ENCODE data around the gene PKN3.
A peak's percentile ranks its signal among the peaks of the same experiment; 100 is the strongest.
"Not testable (repeated sequence)": the region's sequence is repeated elsewhere in the genome, so short reads cannot be mapped to it uniquely, and the experiment has no call there.

Gene PKN3

GRCh38 chr9:128694344-128694743 is 8.0 kb upstream of the PKN3 start:
- no peak for DNase-seq

- no peak for DNase-seq
These were observed 5.2 kb upstream of the PKN3 start for GRCh38 chr9:128696923-128697707.

- not testable (repeated sequence) for DNase-seq
These were observed 3.1 kb upstream of the PKN3 start for GRCh38 chr9:128699096-128699795.

DNA sequence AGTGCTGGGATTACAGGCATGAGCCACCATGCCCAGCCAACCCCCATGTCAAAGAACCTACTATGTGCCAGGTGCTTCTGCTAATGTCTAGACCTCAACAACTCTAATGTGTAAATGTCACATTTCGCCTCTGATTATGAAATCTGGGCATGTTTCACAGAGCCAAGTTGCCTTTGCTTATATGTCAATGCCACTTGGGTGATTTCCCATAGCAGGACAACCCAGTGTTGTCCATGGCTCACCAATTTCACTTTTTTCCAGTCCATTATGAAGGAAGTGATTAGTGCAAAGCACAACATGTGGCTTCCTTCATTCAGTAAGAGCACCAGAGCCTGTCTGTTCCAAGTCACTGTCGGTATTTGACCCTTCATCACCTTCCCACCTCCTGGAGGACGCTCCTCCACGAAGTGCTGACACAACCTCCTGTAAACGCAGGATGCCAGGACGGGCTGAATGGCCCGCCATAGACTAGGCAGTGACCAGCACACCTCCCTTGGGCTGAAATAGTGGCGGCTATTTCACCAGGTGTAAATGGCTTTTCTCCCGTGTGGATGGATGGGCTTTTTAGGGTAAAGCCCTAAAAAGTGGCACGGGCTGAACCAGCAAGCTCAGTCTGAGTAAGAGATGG is 962 bp upstream of the PKN3 start:
- DNase-seq, result no peak

DNA sequence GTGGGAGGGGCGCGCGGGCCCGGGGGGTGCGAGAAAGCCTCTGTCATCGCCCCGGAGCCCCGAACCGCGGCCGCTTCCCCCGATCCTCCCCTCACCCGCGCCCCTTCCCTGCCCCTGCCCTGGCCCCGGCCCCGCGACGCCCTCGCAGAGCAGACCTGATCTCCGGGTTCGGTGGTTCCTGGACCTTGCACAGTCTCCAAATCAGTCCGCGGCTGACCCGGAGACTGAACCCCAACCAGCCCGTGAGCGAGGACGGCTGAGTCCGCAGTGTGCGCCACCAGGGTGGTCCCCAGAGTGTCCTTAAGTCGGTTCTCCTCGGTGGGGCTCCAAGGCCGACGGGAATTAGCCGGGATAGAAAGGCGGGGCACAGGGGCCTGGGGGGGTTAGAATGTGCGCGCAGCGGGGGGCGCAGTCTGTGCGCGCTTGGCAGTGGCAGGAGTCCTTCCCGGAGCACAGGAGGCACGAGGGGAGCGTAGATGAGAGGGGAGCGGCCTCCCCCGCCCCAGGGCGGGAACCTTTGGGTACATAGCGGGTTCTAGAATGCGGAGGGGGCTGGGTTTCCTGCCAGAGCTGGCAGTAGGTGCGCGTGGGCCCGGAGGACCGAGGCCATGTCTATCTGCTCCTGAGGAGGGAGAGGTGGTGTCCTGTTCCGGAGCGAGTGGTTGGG is 779 bp downstream of the PKN3 start:
- DNase-seq, result peak; percentile 31

GRCh38 chr9:128703616-128704355 is 1.5 kb downstream of the PKN3 start:
- no peak for DNase-seq

- no peak for DNase-seq
These were observed 2.0 kb downstream of the PKN3 start for GRCh38 chr9:128704356-128704670.

DNA sequence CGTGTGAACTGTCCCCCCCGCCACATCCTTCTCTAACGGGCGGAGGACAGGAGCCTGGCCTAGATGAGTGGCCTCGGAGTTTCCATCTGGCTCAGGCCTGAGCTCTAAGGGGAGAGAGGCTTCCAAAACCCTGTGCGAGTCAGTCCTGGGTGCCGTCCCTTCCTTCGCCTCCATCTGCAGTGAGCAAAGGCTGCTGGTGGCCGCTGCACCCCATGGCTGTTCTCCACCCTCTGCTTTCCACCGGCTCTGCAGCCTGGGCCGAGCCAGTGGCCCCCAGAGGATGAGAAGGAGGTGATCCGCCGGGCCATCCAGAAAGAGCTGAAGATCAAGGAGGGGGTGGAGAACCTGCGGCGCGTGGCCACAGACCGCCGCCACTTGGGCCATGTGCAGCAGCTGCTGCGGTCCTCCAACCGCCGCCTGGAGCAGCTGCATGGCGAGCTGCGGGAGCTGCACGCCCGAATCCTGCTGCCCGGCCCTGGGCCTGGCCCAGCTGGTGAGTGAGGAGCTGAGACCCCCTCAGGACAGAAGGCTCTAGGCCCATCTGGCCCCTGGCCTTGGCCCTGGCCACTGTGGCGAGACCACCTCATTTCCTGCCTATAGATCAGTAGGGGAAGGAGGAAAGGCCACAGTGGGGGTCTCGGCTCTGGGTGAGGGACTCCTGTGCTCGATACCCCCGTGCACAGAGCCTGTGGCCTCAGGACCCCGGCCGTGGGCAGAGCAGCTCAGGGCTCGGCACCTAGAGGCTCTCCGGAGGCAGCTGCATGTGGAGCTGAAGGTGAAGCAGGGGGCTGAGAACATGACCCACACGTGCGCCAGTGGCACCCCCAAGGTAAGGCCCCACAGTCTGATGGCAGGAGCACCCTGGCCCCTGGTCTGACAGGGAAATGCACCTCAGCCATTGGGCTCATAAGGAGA is 3.0 kb downstream of the PKN3 start:
- DNase-seq, result no peak

DNA sequence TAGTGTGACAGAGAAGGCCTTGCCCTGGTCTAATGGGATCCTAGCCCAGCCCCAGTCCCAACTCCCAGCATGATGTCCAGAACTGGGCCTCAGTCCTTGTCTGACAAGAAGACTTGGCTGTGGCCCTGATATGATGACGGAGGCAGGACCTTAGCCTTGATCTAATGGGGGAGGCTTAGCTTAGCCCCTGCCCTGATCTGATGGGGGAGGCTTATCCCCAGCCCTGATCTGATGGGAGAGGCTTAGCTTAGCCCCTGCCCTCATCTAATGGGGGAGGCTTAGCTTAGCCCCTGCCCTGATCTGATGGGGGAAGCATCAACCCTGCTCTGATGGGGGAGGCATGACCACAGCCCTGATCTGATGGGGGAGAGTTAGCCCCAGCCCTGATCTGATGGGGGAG is 3.7 kb downstream of the PKN3 start:
- DNase-seq, result no peak

GRCh38 chr9:128706671-128707381 is 4.5 kb downstream of the PKN3 start:
- DNase-seq, result no peak

GRCh38 chr9:128707446-128707845 is 5.1 kb downstream of the PKN3 start:
- DNase-seq, result no peak

DNA sequence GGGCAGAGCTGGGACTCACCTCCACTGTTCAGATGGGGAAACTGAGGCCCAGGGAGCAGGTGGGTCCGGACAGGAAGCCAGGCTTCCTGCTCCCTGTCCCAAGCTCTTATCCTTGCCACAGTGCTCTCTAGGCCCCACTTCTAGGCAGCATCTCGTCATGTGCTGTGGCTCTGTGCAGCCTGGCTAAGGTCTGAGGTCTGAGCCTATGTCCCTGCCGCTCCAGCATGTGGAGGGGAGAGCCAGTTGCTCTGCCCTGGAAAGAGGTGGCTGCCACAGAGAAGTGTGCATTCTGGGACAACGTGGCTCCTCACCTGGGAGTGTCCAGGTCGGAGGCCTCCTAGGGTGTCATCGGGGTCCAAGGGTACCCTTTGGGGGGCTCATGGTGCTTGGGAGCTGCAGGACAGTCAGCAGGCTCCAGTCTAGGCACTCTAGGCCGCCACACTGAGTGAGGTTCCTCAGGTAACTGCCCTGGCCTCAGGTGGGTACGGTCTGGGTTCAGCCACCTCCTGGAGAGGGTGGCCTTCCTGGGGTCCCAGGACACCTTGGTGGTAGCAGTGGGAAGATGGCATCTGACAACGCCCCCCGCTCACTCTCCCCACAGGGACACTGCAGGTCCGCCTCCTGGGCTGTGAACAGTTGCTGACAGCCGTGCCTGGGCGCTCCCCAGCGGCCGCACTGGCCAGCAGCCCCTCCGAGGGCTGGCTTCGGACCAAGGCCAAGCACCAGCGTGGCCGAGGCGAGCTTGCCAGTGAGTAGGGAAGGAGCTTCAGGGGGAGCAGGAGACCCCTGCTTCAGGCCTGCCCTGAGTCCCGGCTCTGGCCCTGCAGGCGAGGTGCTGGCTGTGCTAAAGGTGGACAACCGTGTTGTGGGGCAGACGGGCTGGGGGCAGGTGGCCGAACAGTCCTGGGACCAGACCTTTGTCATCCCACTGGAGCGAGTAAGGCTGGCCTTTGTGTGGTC is 10.4 kb downstream of the PKN3 start:
- DNase-seq, result no peak

DNA sequence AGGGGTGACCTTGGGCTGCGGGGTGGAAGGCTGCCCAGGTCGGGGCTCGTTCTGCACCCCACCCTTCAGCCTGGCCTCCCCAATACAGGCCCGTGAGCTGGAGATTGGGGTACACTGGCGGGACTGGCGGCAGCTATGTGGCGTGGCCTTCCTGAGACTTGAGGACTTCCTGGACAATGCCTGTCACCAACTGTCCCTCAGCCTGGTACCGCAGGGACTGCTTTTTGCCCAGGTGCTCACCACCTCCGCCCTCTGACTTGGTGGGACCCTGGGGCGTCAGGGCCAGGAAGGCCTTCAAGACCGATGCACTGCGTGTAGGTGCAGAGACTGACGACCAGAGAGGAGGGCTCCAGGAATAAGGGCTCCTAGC is 11.1 kb downstream of the PKN3 start:
- no peak for DNase-seq

GRCh38 chr9:128713941-128714573 is 11.8 kb downstream of the PKN3 start:
- DNase-seq, result no peak

- no peak for DNase-seq
These were observed 12.5 kb downstream of the PKN3 start for GRCh38 chr9:128714586-128715435.

- DNase-seq, result no peak
These were observed 13.1 kb downstream of the PKN3 start for GRCh38 chr9:128715436-128715750.

DNA sequence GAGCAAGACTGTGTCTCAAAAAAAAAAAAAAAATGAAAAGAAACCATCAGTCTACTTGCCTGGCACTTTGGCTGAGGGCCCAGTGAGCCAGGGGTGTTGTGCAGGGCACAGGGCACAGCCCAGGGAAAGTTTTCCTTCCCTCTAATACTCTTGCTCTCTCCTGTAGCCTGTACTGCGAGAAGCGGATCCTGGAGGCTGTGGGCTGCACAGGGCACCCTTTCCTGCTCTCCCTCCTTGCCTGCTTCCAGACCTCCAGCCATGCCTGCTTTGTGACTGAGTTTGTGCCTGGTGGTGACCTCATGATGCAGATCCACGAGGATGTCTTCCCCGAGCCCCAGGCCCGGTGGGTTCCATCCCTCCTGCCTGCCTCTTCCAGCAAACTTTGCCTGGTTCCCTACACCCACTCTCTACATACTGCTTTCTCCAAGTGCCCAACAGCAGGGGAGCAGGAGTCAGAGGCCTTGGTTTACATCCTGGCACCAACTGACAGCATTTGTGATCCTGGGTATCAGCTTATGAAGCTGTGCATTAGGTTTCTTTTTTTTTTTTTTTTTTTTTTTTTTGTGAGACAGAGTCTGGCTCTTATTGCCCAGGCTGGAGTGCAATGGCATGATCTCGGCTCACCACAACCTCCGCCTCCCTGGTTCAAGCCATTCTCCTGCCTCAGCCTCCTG is 14.4 kb downstream of the PKN3 start:
- DNase-seq, result no peak

DNA sequence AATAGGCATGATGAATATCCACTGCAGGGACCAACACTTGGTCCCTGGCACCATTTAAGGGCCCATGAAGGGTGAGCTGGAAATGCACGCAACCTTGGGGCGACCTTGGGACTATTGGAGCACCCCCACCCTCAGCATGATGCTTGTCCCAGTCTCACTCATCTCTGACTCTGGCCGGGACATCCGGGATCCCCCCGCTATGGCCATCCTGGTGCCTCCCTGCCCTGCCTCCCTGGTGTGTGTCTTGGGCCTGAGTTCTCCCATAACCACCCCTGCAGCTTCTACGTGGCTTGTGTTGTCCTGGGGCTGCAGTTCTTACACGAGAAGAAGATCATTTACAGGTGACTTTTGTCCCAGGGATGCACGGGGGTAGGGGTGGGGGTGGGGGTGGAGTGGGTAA is 15.7 kb downstream of the PKN3 start:
- DNase-seq, result no peak
